OCI-M1 (cell line): ENCODE measurements around the gene CLEC11A.
A peak's percentile ranks its signal among the peaks of the same experiment; 100 is the strongest.
"Not testable (repeated sequence)": the region's sequence is repeated elsewhere in the genome, so short reads cannot be mapped to it uniquely, and the experiment has no call there.

Experiments used
- DNase-seq: peaks from one replicate; lab custom pipeline; 2025; lab: John Stamatoyannopoulos, UW

The CLEC11A gene

GRCh38 chr19:50722201-50723013 is 757 bp upstream of the CLEC11A start:
- DNase-seq = no peak

- DNase-seq = no peak
Measured at GRCh38 chr19:50723735-50724521, 764 bp downstream of the CLEC11A start.

GRCh38 chr19:50724522-50725217 is 1.5 kb downstream of the CLEC11A start:
- DNase-seq = peak; percentile 100

GRCh38 chr19:50725218-50725910 is 2.2 kb downstream of the CLEC11A start:
- DNase-seq = no peak

GRCh38 chr19:50725911-50726230 is 2.7 kb downstream of the CLEC11A start:
- DNase-seq = no peak

GRCh38 chr19:50728084-50728737 is 5.0 kb downstream of the CLEC11A start:
- no peak for DNase-seq

GRCh38 chr19:50729894-50730293 is 6.7 kb downstream of the CLEC11A start:
- peak; percentile 30 for DNase-seq

GRCh38 chr19:50735869-50736268 is 12.7 kb downstream of the CLEC11A start:
- no peak for DNase-seq

GRCh38 chr19:50736338-50736737 is 13.2 kb downstream of the CLEC11A start:
- DNase-seq = no peak

- DNase-seq = no peak
Measured at GRCh38 chr19:50739132-50739913, 16.2 kb downstream of the CLEC11A start.

GRCh38 chr19:50739914-50740426 is 16.8 kb downstream of the CLEC11A start:
- DNase-seq = no peak

- DNase-seq = no peak
Measured at GRCh38 chr19:50741179-50741933, 18.2 kb downstream of the CLEC11A start.

- DNase-seq = no peak
Measured at GRCh38 chr19:50743537-50743936, 20.4 kb downstream of the CLEC11A start.

GRCh38 chr19:50745221-50745620 is 22.1 kb downstream of the CLEC11A start:
- DNase-seq = no peak

- DNase-seq = not testable (repeated sequence)
Measured at GRCh38 chr19:50747141-50747540, 24.0 kb downstream of the CLEC11A start.

- no peak for DNase-seq
Measured at GRCh38 chr19:50749490-50749889, 26.3 kb downstream of the CLEC11A start.

GRCh38 chr19:50750010-50750409 is 26.8 kb downstream of the CLEC11A start:
- no peak for DNase-seq

GRCh38 chr19:50753879-50754278 is 30.7 kb downstream of the CLEC11A start:
- no peak for DNase-seq

- DNase-seq = not testable (repeated sequence)
Measured at GRCh38 chr19:50756244-50756643, 33.1 kb downstream of the CLEC11A start.

- not testable (repeated sequence) for DNase-seq
Measured at GRCh38 chr19:50757624-50758023, 34.5 kb downstream of the CLEC11A start.
